Type B pancreatic cell (in vitro differentiated cells): Measurements from ENCODE around the gene HNF1B. TPM values are rescaled to one million over a fixed set of nuclear protein-coding genes. Genes with fewer than 3 reads are reported as not detected.
A peak's percentile ranks its signal among the peaks of the same experiment; 100 is the strongest.
"Not testable (repeated sequence)": the region's sequence is repeated elsewhere in the genome, so short reads cannot be mapped to it uniquely, and the experiment has no call there.

Source experiments
- DNase-seq: peaks from one replicate; pipeline ENCODE4 v3.0.0; 2021; ENCODE audit warnings: mixed read lengths; ENCODE audit not compliant: unreplicated experiment; ENCODE audit errors: extremely low spot score
- H3K27ac Mint-ChIP-seq: 2 replicates; pipeline ENCODE4 v1.8.0; 2021; ENCODE audit warnings: mild to moderate bottlenecking, mixed read lengths
- H3K27me3 Mint-ChIP-seq: 2 replicates; pipeline ENCODE4 v1.8.0; 2021; ENCODE audit warnings: mixed read lengths
- H3K36me3 Mint-ChIP-seq: 2 replicates; pipeline ENCODE4 v1.8.0; 2021; ENCODE audit warnings: mixed read lengths
- H3K4me1 Mint-ChIP-seq: one replicate; pipeline ENCODE4 v1.8.0; 2021; ENCODE audit warnings: mixed read lengths; ENCODE audit not compliant: unreplicated experiment
- H3K4me3 Mint-ChIP-seq: 2 replicates; pipeline ENCODE4 v1.8.0; 2021; ENCODE audit warnings: mild to moderate bottlenecking, mixed read lengths
- H3K9me3 Mint-ChIP-seq: 2 replicates; pipeline ENCODE4 v1.8.0; 2021; ENCODE audit warnings: mixed read lengths
- CTCF ChIP-seq: fragments of 200-600 bp; sonication (generic); conservative IDR thresholded peaks from 2 replicates; pipeline ENCODE4 v1.5.0; 2021; ENCODE audit warnings: antibody characterized with exemption, mild to moderate bottlenecking
- total RNA-seq: library from RNA; stranded (reverse); gene quantifications from 2 replicates; pipeline ENCODE4 v1.2.1, GENCODE V29; 2021; ENCODE audit warnings: low replicate concordance

Gene HNF1B
- total RNA-seq, 1 donor from 2014 or later = 19.0 TPM

DNA sequence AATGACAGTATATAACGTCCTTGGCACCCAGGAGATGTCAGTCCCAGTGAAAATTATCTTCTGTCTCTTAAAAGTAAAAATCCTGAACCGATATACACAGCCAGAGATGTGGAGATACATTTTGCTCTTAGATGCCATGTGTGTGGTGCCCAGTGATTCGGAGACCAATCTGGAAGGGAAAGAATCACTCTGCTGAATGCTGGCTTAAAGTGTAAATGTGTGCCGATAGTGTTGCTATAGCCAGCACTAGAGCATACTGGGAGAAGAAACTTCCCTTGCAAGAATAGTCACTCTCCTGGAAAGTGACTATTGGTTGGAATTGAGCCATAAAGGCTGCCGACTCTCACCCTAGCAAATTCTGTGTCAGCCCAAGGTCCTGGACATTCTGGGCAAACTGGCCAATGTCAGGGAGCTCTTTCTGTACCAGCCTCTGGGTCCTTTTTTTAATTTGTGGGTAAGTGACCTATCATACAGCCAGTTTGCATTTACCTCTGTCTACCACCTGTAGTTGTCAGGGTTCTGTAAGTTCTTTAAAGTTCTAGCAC lies 44.2 kb upstream of the HNF1B start:
- no peak for TF ChIP-seq CTCF
- Mint-ChIP-seq H3K4me3 (no peak overlapping the region), H3K36me3 (no peaks in the 10 kb centered on the region), H3K27me3 (peaks cover 13% of the 10 kb centered on the region), H3K4me1 (peaks cover 4% of the 10 kb centered on the region), H3K27ac (no peak overlapping the region), H3K9me3 (no peaks in the 10 kb centered on the region)
- DNase-seq = no peak

- peak overlapping the region; percentile 5 for H3K27ac Mint-ChIP-seq
- no peaks in the 10 kb centered on the region for H3K36me3 Mint-ChIP-seq
- TF ChIP-seq CTCF = no peak
- no peak overlapping the region for H3K4me3 Mint-ChIP-seq
- peaks cover 4% of the 10 kb centered on the region for H3K4me1 Mint-ChIP-seq
- H3K9me3 Mint-ChIP-seq = no peaks in the 10 kb centered on the region
- peaks cover 15% of the 10 kb centered on the region for H3K27me3 Mint-ChIP-seq
- DNase-seq = no peak
These were observed 43.7 kb upstream of the HNF1B start for GRCh38 chr17:37788526-37788925.

DNA sequence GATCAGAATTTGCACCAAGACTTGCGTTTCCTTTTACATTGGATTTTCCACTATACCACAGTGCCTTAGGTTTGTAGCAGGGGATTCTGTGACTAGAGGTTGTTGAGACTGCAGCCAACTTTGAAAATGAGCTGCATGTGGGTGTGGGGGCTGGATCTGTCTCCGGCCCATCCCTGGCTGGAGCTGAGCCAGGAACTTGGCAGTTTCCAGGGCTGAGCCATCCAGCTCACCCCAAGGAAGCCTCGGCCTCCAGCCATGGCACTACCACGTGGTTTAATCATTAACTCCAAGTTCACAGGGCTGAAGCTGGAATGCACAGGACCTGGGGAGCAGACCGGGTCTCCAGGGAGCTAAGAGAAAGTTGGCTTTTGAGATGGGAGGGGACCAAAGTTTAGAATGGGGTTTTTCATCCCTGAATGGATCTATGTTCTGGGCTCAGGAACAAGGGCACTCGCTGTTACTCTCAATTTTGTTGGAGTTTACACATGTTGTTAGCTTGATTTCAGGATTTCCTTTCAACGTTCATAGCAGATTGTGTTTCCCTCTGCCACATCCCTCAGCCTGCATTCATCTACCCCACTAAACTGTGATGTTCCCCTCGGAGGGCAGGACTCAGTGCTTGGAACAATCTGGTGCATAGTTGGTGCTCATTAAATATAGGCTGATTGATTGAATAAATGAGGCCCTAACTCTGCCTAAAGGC lies 42.3 kb upstream of the HNF1B start:
- Mint-ChIP-seq H3K27me3 (peaks cover 28% of the 10 kb centered on the region), H3K9me3 (no peaks in the 10 kb centered on the region), H3K27ac (no peak overlapping the region), H3K4me3 (no peak overlapping the region), H3K36me3 (no peaks in the 10 kb centered on the region), H3K4me1 (peaks cover 4% of the 10 kb centered on the region)
- no peak for DNase-seq
- no peak for TF ChIP-seq CTCF

DNA sequence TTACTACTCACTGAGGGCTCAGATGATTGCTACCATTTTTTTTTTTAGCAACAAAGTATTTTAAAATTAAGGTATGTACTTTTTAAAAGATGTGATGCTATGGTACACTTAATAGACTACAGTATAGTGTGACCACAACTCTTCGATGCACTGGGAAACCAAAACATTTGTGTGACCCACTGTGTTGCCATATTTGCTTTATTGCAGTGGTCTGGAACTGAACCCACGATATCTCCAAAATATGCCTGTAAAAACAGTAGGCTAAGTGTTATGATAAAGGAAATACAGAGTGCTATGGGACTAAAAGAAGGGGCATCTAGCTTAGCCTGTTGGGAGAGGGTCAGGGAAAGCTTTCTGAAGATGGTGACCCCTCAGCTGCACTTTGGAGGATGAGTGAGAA lies 41.6 kb upstream of the HNF1B start:
- Mint-ChIP-seq H3K27ac (no peak overlapping the region), H3K36me3 (no peaks in the 10 kb centered on the region), H3K27me3 (peaks cover 29% of the 10 kb centered on the region), H3K4me3 (no peak overlapping the region), H3K4me1 (peaks cover 4% of the 10 kb centered on the region), H3K9me3 (no peaks in the 10 kb centered on the region)
- TF ChIP-seq CTCF = no peak
- DNase-seq = no peak

GRCh38 chr17:37782460-37782859 lies 37.6 kb upstream of the HNF1B start:
- H3K4me1 Mint-ChIP-seq, H3K27ac Mint-ChIP-seq, H3K9me3 Mint-ChIP-seq, H3K4me3 Mint-ChIP-seq, DNase-seq, H3K36me3 Mint-ChIP-seq: not testable (repeated sequence)
- peaks cover 25% of the 10 kb centered on the region for H3K27me3 Mint-ChIP-seq

DNA sequence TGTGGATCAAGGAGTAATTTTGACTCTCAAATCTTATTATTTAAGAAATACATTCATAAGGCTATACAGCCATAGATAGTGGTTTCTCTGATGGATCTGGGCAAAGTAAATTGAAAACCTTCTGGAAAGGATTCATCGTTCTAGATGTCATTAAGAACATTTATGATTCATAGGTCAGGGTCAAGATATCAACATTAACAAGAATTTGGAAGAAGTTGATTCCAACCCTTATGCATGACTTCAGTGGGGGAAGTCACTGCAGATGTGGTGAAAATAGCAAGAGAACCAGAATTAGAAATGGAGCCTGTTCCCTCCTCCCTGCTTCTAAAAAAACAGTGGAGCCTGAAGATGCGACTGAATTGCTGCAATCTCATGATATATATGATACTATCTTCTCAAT lies 36.6 kb upstream of the HNF1B start:
- H3K4me1 Mint-ChIP-seq = peaks cover under 1% of the 10 kb centered on the region
- no peak for TF ChIP-seq CTCF
- H3K27ac Mint-ChIP-seq = no peak overlapping the region
- H3K9me3 Mint-ChIP-seq = no peaks in the 10 kb centered on the region
- peaks cover 23% of the 10 kb centered on the region for H3K27me3 Mint-ChIP-seq
- no peak for DNase-seq
- H3K4me3 Mint-ChIP-seq = no peak overlapping the region
- no peaks in the 10 kb centered on the region for H3K36me3 Mint-ChIP-seq
